Kidney (tissue), 14 donors: ENCODE measurements around the gene TUSC2. TPM values are rescaled to one million over a fixed set of nuclear protein-coding genes. Genes with fewer than 3 reads are reported as not detected.
A peak's percentile ranks its signal among the peaks of the same experiment; 100 is the strongest.

Source experiments
- DNase-seq, 5 donors: peaks; one replicate each; pipeline ENCODE4 v3.0.0-alpha.2; 2013 to 2020
- FAIRE-seq: peaks from 2 replicates; lab custom pipeline; 2012; peaks lifted over from hg19 to GRCh38; lab: Jason Lieb, UNC
- H3K27ac ChIP-seq, 2 donors: one replicate each; pipeline ENCODE4 v1.7.0; 2013; ENCODE audit warnings: low read depth in 2 of 2, low read length in 2 of 2, inconsistent platforms in 1 of 2
- H3K27me3 ChIP-seq: one replicate; pipeline ENCODE4 v1.7.1; 2013; ENCODE audit warnings: low read length, inconsistent platforms; ENCODE audit not compliant: control insufficient read depth, insufficient read depth
- H3K36me3 ChIP-seq, 3 donors: one replicate each; pipeline versions ENCODE4 v1.7.0 to v1.7.1; 2013; ENCODE audit warnings: low read length in 3 of 3, control low read depth in 1 of 3, inconsistent platforms in 1 of 3; ENCODE audit not compliant: insufficient read depth in 3 of 3, control insufficient read depth in 2 of 3
- H3K4me1 ChIP-seq, 3 donors: one replicate each; pipeline versions ENCODE4 v1.7.0 to v1.7.1; 2013; ENCODE audit warnings: low read length in 3 of 3, inconsistent platforms in 1 of 3, low read depth in 1 of 3; ENCODE audit not compliant: control insufficient read depth in 2 of 3, insufficient read depth in 2 of 3
- H3K4me3 ChIP-seq, 3 donors: one replicate each; pipeline versions ENCODE4 v1.7.0 to v1.8.1; 2013; ENCODE audit warnings: low read length in 3 of 3, control low read depth in 1 of 3, inconsistent platforms in 1 of 3
- H3K9ac ChIP-seq, 3 donors: one replicate each; pipeline versions ENCODE4 v1.7.0 to v1.7.1; 2013; ENCODE audit warnings: low read length in 3 of 3, control low read depth in 1 of 3, inconsistent platforms in 1 of 3
- H3K9me3 ChIP-seq, 3 donors: one replicate each; pipeline versions ENCODE4 v1.7.0 to v1.7.1; 2013; ENCODE audit warnings: low read length in 3 of 3, control low read depth in 1 of 3, inconsistent platforms in 1 of 3; ENCODE audit not compliant: control insufficient read depth in 2 of 3, insufficient read depth in 1 of 3
- intact Hi-C: fragments of 100-400 bp; cut with DNase I; formaldehyde crosslinking; loops from one replicate; pipeline ENCODE4 v1.11.1; 2022
- polyA plus RNA-seq: library from polyadenylated mRNA; stranded (reverse); fragments of 350-450 nt; fragmentation: Illumina TruSeq; extraction: RNeasy Lipid Tissue Mini Kit (QIAGEN cat#74804); gene quantifications from one replicate; pipeline ENCODE4 v1.2.3, GENCODE V29; 2014; ENCODE audit warnings: low read depth, low replicate concordance; ENCODE audit not compliant: insufficient read depth
- total RNA-seq: library from RNA; stranded (reverse); fragmentation: NEBNext Ultra II Directional; extraction: Animal tissue kit (Norgen Biotek cat#: 25700); gene quantifications from one replicate; pipeline ENCODE4 v1.2.1, GENCODE V29; 2021
- TF ChIP-seq, protein P1 (sequence below): IDR thresholded peaks from 3 replicates; pipeline ENCODE4 v1.5.1; 2012; ENCODE audit warnings: mild to moderate bottlenecking, moderate library complexity, borderline replicate concordance; ENCODE audit not compliant: insufficient read depth; ENCODE audit errors: extremely low read depth
- donor health status: control.
- donor health status: control.
- donor health status: control.
- donor health status: control.
- donor health status: control.
- donor health status: DM: yes; HTN: yes; CAD: no.
- donor health status: Normal renal cell carcinoma (clear cell type).

Gene TUSC2
- total and polyA plus RNA-seq, 2 donors from 2014 or later, result 33.6 to 60.0 TPM

DNA sequence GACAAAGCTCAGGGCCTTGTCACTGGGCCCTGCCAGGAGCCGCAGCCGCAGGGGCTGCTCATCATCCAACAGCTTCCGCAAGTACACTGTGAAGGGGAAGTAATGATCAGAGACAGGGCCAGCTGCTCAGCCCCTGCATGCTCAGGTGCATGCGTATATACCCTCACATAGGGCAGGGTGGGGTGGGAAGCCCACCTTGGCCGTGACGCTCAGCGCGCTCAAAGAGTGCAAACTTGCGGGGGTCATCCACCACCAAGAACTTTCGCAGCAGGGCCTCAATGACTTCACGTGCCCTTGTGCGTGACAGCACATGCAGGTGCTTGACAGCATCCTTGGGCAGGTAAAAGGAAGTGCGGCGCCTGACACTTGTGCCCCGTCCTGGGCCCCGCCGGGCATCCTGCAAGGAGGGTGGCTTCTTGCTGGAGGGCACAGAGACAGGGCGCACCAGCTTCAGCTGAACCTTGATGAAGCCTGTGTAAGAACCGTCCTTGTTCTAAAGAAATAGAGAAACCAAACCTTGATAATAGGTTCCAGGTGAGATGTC is 3.4 kb upstream of the TUSC2 start:
- H3K9me3 ChIP-seq, result no peaks in the 10 kb centered on the region
- H3K4me1 ChIP-seq, result peaks cover 0 to 29% (median 11%) of the 10 kb centered on the region in 3 donors
- H3K9ac ChIP-seq, result no peak overlapping the region
- TF ChIP-seq, protein P1, sequence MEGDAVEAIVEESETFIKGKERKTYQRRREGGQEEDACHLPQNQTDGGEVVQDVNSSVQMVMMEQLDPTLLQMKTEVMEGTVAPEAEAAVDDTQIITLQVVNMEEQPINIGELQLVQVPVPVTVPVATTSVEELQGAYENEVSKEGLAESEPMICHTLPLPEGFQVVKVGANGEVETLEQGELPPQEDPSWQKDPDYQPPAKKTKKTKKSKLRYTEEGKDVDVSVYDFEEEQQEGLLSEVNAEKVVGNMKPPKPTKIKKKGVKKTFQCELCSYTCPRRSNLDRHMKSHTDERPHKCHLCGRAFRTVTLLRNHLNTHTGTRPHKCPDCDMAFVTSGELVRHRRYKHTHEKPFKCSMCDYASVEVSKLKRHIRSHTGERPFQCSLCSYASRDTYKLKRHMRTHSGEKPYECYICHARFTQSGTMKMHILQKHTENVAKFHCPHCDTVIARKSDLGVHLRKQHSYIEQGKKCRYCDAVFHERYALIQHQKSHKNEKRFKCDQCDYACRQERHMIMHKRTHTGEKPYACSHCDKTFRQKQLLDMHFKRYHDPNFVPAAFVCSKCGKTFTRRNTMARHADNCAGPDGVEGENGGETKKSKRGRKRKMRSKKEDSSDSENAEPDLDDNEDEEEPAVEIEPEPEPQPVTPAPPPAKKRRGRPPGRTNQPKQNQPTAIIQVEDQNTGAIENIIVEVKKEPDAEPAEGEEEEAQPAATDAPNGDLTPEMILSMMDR, result no peak
- H3K4me3 ChIP-seq, result no peak overlapping the region
- peaks cover 4 to 30% (median 19%) of the 10 kb centered on the region in 3 donors for H3K36me3 ChIP-seq
- no peak for FAIRE-seq
- DNase-seq, result no peak
- no peak overlapping the region for H3K27ac ChIP-seq
- H3K27me3 ChIP-seq, result no peaks in the 10 kb centered on the region
- intact Hi-C loops, result no loop called here

DNA sequence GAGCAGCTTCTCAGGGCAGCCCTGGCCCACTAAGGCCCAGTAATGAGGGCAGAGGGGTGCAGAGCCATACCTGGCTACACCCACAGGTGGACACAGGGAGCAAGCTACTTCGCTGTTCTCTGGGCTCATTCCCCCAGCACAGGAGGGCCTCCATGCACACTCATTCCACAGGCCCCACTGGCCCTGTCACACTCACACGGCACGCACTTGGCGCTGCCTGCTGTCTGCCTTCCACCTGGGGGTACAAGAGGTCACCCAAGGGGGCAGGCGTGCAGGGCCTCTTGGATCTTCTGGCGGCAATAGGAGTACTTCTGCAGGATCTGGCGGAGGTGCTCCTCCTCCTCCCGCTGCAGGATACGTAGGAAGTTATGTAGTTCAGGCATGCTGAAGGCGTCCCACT is 2.3 kb upstream of the TUSC2 start:
- intact Hi-C loops, result no loop called here
- Histone ChIP-seq H3K27me3 (no peaks in the 10 kb centered on the region), H3K9ac (no peak overlapping the region), H3K9me3 (no peaks in the 10 kb centered on the region), H3K36me3 (peaks cover 4 to 37% (median 23%) of the 10 kb centered on the region in 3 donors), H3K27ac (no peak overlapping the region), H3K4me1 (peaks cover 0 to 19% (median 3%) of the 10 kb centered on the region in 3 donors), H3K4me3 (no peak overlapping the region)
- FAIRE-seq, result no peak
- TF ChIP-seq, protein P1, result no peak
- no peak for DNase-seq

DNA sequence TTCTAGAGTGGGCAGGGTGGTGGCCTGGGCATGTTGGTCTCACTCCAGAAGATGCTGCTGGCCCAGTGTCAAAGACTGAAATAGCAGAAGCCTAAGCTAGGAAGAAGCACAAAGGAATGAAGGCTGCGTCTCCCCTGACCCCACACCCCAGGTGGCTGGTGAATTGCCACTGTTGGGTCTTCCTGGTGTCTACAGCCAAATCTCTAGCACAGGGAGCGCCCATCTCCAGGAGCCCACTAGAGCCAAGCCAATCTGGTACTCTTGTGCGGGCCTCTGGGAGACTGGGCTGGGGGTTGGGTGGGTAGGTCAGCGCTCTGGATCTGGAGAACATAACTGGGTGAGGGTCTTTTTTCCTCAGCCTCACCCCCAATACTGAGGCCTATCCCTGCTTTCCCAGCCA is 894 bp downstream of the TUSC2 start:
- H3K27ac ChIP-seq, result no peak overlapping the region
- H3K36me3 ChIP-seq, result peaks cover 4 to 40% (median 23%) of the 10 kb centered on the region in 3 donors
- TF ChIP-seq, protein P1, result no peak
- H3K4me3 ChIP-seq, result peak overlapping the region; percentile 68 to 89 (median 70)
- peaks cover 0 to 27% (median 12%) of the 10 kb centered on the region in 3 donors for H3K4me1 ChIP-seq
- intact Hi-C loops, result no loop called here
- no peaks in the 10 kb centered on the region for H3K27me3 ChIP-seq
- DNase-seq, result no peak
- H3K9me3 ChIP-seq, result no peaks in the 10 kb centered on the region
- peak overlapping the region in 2 of 3 donors; percentile 44 to 90 for H3K9ac ChIP-seq
- no peak for FAIRE-seq

DNA sequence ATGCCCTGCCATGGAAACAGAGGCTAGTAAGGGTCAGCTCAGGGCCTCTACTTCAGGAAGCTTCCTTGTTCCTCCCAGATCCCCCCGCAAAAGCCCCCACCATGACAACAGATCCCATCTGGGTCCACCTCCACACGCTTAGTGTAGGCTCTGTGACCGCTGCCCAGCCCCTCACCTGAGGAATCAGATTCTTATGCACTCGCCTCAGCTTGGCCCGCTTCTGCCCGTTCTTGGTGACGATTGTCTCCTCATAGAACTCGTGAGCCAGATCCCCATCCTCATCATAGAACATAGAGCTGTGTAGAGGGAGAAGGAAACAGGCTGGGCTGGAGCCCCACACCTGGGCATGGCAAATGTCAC is 1.9 kb downstream of the TUSC2 start:
- no peak overlapping the region for H3K9ac ChIP-seq
- DNase-seq (no peak), FAIRE-seq (no peak)
- H3K36me3 ChIP-seq, result peaks cover 4 to 31% (median 15%) of the 10 kb centered on the region in 3 donors
- no peak overlapping the region for H3K27ac ChIP-seq
- H3K4me3 ChIP-seq, result no peak overlapping the region
- H3K27me3 ChIP-seq, result no peaks in the 10 kb centered on the region
- intact Hi-C loops, result no loop called here
- peaks cover 0 to 28% (median 12%) of the 10 kb centered on the region in 3 donors for H3K4me1 ChIP-seq
- H3K9me3 ChIP-seq, result no peaks in the 10 kb centered on the region
- TF ChIP-seq, protein P1, result no peak
